NCI-H1105 (cell line): ENCODE results near the gene AGFG1.

Experiments
- DNase-seq: peaks from one replicate; lab custom pipeline; 2025; lab: John Stamatoyannopoulos, UW

AGFG1 gene

GRCh38 chr2:227608561-227609338 is 136.8 kb downstream of the AGFG1 start:
- no peak for DNase-seq

GRCh38 chr2:227610123-227610522 is 138.2 kb downstream of the AGFG1 start:
- no peak for DNase-seq
